Measurements from ENCODE around the gene HEPACAM2.

HEPACAM2 gene

DNA sequence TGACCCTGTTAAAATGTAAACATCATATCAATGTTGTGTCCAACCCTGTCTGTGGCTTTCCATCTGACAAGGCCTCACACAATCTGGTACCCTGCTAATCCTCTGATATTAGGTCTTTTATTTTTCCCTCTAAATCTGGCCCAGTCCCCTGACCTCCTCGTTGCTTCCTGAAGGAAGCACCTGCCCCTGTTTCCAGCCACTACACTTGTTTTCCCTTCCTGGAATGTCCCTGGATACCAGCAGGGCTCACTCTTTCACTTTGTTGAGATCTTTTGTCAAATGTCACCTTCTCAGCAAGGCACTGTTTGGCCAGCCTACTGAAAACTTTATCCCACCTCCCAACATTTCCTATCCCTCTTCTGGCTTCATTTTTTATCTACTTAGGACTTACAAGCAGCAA is 80.2 kb downstream of the HEPACAM2 start:
- Mint-ChIP-seq H3K36me3 (ENCODE audit: low read depth) (peaks cover 13% of the 10 kb centered on the region), H3K4me3 (peak overlapping the region; percentile 55), H3K27ac (peak overlapping the region; percentile 72), H3K27me3 (no peaks in the 10 kb centered on the region), H3K9me3 (peaks cover 5% of the 10 kb centered on the region), H3K4me1 (ENCODE audit: low read depth) (peaks cover 38% of the 10 kb centered on the region)

GRCh38 chr7:93145354-93145753 is 80.9 kb downstream of the HEPACAM2 start:
- peaks cover 13% of the 10 kb centered on the region for H3K36me3 Mint-ChIP-seq (ENCODE audit: low read depth)
- H3K4me1 Mint-ChIP-seq (ENCODE audit: low read depth): peaks cover 38% of the 10 kb centered on the region
- H3K9me3 Mint-ChIP-seq: peaks cover 5% of the 10 kb centered on the region
- H3K4me3 Mint-ChIP-seq: no peak overlapping the region
- no peaks in the 10 kb centered on the region for H3K27me3 Mint-ChIP-seq
- H3K27ac Mint-ChIP-seq: no peak overlapping the region

- H3K9me3 Mint-ChIP-seq: peaks cover 7% of the 10 kb centered on the region
- peaks cover 24% of the 10 kb centered on the region for H3K36me3 Mint-ChIP-seq (ENCODE audit: low read depth)
- no peaks in the 10 kb centered on the region for H3K27me3 Mint-ChIP-seq
- H3K4me3 Mint-ChIP-seq: no peak overlapping the region
- peaks cover 19% of the 10 kb centered on the region for H3K4me1 Mint-ChIP-seq (ENCODE audit: low read depth)
- H3K27ac Mint-ChIP-seq: no peak overlapping the region
Measured at GRCh38 chr7:93142127-93142526, 84.1 kb downstream of the HEPACAM2 start.

DNA sequence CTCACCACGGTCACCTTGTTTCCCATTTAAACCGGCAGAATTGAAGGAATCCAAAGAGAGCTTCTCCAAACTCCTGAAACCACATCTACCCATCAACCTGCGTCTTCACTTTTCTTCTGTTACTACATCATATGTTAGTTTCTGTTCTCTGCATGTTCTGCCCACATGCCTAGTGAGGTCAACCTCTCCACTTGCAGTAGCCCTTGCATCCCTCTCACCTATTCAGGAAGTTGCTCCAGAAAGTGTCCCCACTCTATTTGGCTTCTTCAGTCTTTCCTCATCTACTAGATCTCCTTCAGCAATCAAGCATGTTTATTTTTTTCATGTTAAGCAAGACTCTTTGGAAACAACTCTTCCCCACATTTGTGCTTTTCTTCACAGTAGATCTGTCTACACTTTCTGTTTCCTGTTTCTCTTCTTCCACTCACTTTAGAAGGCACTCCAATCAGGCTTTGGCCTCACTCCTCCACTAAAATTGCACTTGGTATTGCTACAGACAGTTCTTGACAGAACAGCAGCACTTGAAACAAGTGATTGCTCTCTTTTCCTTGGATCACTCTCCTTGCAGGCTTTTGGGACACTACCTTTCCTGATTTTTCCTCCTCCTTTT is 85.6 kb downstream of the HEPACAM2 start:
- Mint-ChIP-seq H3K27ac (no peak overlapping the region), H3K9me3 (peaks cover 8% of the 10 kb centered on the region), H3K4me1 (ENCODE audit: low read depth) (peaks cover 5% of the 10 kb centered on the region), H3K27me3 (no peaks in the 10 kb centered on the region), H3K4me3 (no peak overlapping the region), H3K36me3 (ENCODE audit: low read depth) (peaks cover 33% of the 10 kb centered on the region)

- Mint-ChIP-seq H3K36me3 (ENCODE audit: low read depth) (peaks cover 52% of the 10 kb centered on the region), H3K4me3 (no peak overlapping the region), H3K27ac (no peak overlapping the region), H3K9me3 (peaks cover 21% of the 10 kb centered on the region), H3K27me3 (no peaks in the 10 kb centered on the region), H3K4me1 (ENCODE audit: low read depth) (no peaks in the 10 kb centered on the region)
Measured at GRCh38 chr7:93138576-93138975, 87.7 kb downstream of the HEPACAM2 start.
